Vagina (tissue), 2 donors: ENCODE results near the gene MAP3K8. TPM values are rescaled to one million over a fixed set of nuclear protein-coding genes. Genes with fewer than 3 reads are reported as not detected.

ENCODE experiments used
- DNase-seq, 2 donors: peaks; one replicate each; pipeline ENCODE4 v3.0.0-alpha.2; 2017; ENCODE audit errors: extremely low spot score in 2 of 2
- H3K27ac ChIP-seq: fragments of 200-600 bp; sonication (generic); one replicate; pipeline ENCODE4 v1.5.1; 2019
- H3K27me3 ChIP-seq: fragments of 200-600 bp; sonication (generic); one replicate; pipeline ENCODE4 v1.5.1; 2019
- H3K36me3 ChIP-seq, 2 donors: fragments of 200-600 bp; sonication (generic); one replicate each; pipeline ENCODE4 v1.5.1; 2017 to 2019
- H3K4me1 ChIP-seq: fragments of 200-600 bp; sonication (generic); one replicate; pipeline ENCODE4 v1.5.1; 2019
- H3K4me3 ChIP-seq, 2 donors: fragments of 200-600 bp; sonication (generic); 1 replicate in 1 of 2; 2 replicates in 1 of 2; pipeline ENCODE4 v1.5.1; 2016 to 2019
- H3K9me3 ChIP-seq: fragments of 200-600 bp; sonication (generic); one replicate; pipeline ENCODE4 v1.5.1; 2019
- CTCF ChIP-seq, 3 experiments: fragments of 450-650 bp in 2 of 3; fragments of 200-600 bp in 1 of 3; sonication (generic) in 1 of 3; IDR thresholded peaks; one replicate each; pipeline ENCODE4 v1.5.1; 2017 to 2019; ENCODE audit warnings: antibody characterized with exemption in 3 of 3, mild to moderate bottlenecking in 2 of 3, moderate library complexity in 2 of 3
- POLR2A ChIP-seq, 2 donors: fragments of 450-650 bp; IDR thresholded peaks; one replicate each; pipeline ENCODE4 v1.6.1; 2017; ENCODE audit warnings: antibody characterized with exemption in 2 of 2, mild to moderate bottlenecking in 2 of 2, moderate library complexity in 2 of 2
- POLR2AphosphoS5 ChIP-seq, 2 donors: sonication (generic); formaldehyde crosslinking; IDR thresholded peaks; one replicate each; pipeline ENCODE4 v1.9.0; 2017; ENCODE audit warnings: antibody characterized with exemption in 2 of 2, mild to moderate bottlenecking in 2 of 2, low read depth in 1 of 2; ENCODE audit not compliant: insufficient read depth in 1 of 2
- intact Hi-C: fragments of 100-400 bp; cut with DNase I; formaldehyde crosslinking; loops from one replicate; pipeline ENCODE4 v1.15.1; 2023
- total RNA-seq: library from RNA; depleted of rRNA; stranded (reverse); fragments of >200 nt; gene quantifications from one replicate; pipeline ENCODE4 v1.2.3, GENCODE V29; 2016

MAP3K8 gene
- total RNA-seq, 1 donor from 2014 or later: 16.5 TPM

GRCh38 chr10:30505543-30506298 lies 71.7 kb downstream of the MAP3K8 start:
- no peaks in the 10 kb centered on the region for H3K4me1 ChIP-seq
- intact Hi-C loops: no loop called here
- TF ChIP-seq POLR2AphosphoS5 (IDR thresholded peaks at IDR 0.05; ENCODE audit: insufficient read depth in 1 of 2, low read depth in 1 of 2) (no peak), POLR2A (IDR thresholded peaks at IDR 0.05) (no peak), CTCF (IDR thresholded peaks at IDR 0.05) (no peak)
- H3K27ac ChIP-seq: no peak overlapping the region
- H3K4me3 ChIP-seq: no peak overlapping the region
- H3K36me3 ChIP-seq: no peaks in the 10 kb centered on the region
- no peak for DNase-seq
- H3K9me3 ChIP-seq: no peaks in the 10 kb centered on the region
- H3K27me3 ChIP-seq: no peaks in the 10 kb centered on the region

GRCh38 chr10:30509508-30509907 lies 75.5 kb downstream of the MAP3K8 start:
- no peaks in the 10 kb centered on the region for H3K4me1 ChIP-seq
- intact Hi-C loops: no loop called here
- H3K27me3 ChIP-seq: no peaks in the 10 kb centered on the region
- no peak for TF ChIP-seq POLR2AphosphoS5 (IDR thresholded peaks at IDR 0.05; ENCODE audit: insufficient read depth in 1 of 2, low read depth in 1 of 2)
- TF ChIP-seq POLR2A (IDR thresholded peaks at IDR 0.05): no peak
- TF ChIP-seq CTCF (IDR thresholded peaks at IDR 0.05): no peak
- no peak for DNase-seq
- H3K9me3 ChIP-seq: no peaks in the 10 kb centered on the region
- H3K27ac ChIP-seq: no peak overlapping the region
- H3K4me3 ChIP-seq: no peak overlapping the region
- H3K36me3 ChIP-seq: no peaks in the 10 kb centered on the region

GRCh38 chr10:30510184-30510931 lies 76.4 kb downstream of the MAP3K8 start:
- Histone ChIP-seq H3K36me3 (no peaks in the 10 kb centered on the region), H3K4me3 (no peak overlapping the region), H3K27ac (no peak overlapping the region), H3K4me1 (no peaks in the 10 kb centered on the region), H3K27me3 (no peaks in the 10 kb centered on the region), H3K9me3 (no peaks in the 10 kb centered on the region)
- TF ChIP-seq POLR2AphosphoS5 (IDR thresholded peaks at IDR 0.05; ENCODE audit: insufficient read depth in 1 of 2, low read depth in 1 of 2) (no peak), CTCF (IDR thresholded peaks at IDR 0.05) (no peak), POLR2A (IDR thresholded peaks at IDR 0.05) (no peak)
- DNase-seq: no peak
- intact Hi-C loops: no loop called here

GRCh38 chr10:30510932-30511700 lies 77.1 kb downstream of the MAP3K8 start:
- no peak for DNase-seq
- no peaks in the 10 kb centered on the region for H3K36me3 ChIP-seq
- no peaks in the 10 kb centered on the region for H3K9me3 ChIP-seq
- H3K27me3 ChIP-seq: no peaks in the 10 kb centered on the region
- intact Hi-C loops: no loop called here
- TF ChIP-seq POLR2A (IDR thresholded peaks at IDR 0.05): no peak
- no peak overlapping the region for H3K27ac ChIP-seq
- H3K4me3 ChIP-seq: no peak overlapping the region
- H3K4me1 ChIP-seq: no peaks in the 10 kb centered on the region

Other genes starting within 250 kb of the MAP3K8 start
- gene MTPAP, start 84.9 kb upstream of the MAP3K8 start, total RNA-seq: 9.8 TPM
- gene LYZL2, start 195.6 kb downstream of the MAP3K8 start, total RNA-seq: not detected